Stimulated activated CD8-positive, alpha-beta memory T cell treated with anti-CD3 and anti-CD28 coated beads, Interleukin-4, amount 100 ng/mL, for 24 hours (primary cell): ENCODE measurements around the gene GEMIN2.
"Not testable (repeated sequence)": the region's sequence is repeated elsewhere in the genome, so short reads cannot be mapped to it uniquely, and the experiment has no call there.

Experiments used
- DNase-seq: peaks from one replicate; pipeline ENCODE4 v3.0.0-alpha.2; 2020; ENCODE audit warnings: low read depth

Gene GEMIN2, protein sequence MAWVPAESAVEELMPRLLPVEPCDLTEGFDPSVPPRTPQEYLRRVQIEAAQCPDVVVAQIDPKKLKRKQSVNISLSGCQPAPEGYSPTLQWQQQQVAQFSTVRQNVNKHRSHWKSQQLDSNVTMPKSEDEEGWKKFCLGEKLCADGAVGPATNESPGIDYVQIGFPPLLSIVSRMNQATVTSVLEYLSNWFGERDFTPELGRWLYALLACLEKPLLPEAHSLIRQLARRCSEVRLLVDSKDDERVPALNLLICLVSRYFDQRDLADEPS

DNA sequence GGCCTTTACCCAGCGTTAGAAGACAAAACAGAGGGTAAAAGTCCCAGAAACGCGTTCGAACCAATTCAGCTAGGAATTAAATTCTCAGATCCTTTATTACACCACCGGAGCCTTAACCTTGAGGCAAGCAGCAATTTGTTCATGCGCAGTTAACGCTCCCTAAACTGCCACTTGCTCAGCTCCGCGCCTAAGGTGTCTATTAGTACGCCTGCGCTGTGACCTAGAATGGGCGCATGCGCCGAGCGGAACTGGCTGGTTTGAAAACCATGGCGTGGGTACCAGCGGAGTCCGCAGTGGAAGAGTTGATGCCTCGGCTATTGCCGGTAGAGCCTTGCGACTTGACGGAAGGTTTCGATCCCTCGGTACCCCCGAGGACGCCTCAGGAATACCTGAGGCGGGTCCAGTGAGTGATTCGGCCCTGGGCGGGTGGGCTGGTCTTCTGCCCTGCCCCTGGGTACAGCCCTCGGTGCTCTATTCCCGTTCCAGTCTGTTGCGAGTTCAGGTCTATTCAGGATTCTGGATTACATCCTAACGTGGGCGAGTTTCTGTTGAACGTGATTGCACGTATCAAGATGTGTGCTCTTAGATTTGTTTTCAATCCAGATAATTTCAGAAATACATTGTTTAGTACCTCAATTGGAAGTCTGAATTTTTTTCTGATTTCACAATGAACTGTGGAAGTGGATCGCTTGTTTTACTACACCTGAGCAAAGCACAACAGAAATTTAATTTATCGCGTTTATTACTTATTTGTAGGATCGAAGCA, at the start of gene GEMIN2:
GEMIN2 (plus strand) TSS at position 251 of the 766 bp plus-strand sequence; CDS start at position 267, 16 bp downstream.
- peak; percentile 89 for DNase-seq

DNA sequence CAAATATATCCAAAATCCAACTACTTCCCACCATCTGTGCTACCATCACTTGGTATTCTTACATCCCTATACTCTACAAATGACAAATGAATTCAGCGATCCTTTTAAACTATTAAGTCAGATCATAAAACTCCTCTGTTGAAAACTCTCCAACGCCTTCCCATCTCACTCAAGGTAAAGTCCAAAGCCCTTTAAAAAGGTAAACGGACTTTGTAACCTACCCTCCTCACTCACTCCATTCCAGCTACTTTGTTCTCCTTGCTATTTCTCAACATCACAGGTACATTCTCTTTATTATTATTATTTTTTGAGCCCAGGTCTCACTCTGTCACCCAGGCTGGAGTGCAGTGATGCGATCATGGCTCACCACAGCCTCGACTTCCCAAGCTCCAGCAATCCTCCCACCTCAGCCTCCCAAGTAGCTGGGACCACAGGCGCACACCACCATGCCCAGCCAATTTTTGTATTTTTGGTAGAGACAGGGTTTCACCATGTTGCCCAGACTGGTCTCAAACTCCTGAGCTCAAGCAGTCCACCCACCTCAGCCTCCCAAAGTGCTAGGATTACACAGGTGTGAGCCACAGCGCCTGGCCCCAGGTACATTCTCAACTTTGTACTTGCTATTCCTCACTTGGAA, 44.8 kb upstream of the GEMIN2 start:
- DNase-seq = not testable (repeated sequence)

DNA sequence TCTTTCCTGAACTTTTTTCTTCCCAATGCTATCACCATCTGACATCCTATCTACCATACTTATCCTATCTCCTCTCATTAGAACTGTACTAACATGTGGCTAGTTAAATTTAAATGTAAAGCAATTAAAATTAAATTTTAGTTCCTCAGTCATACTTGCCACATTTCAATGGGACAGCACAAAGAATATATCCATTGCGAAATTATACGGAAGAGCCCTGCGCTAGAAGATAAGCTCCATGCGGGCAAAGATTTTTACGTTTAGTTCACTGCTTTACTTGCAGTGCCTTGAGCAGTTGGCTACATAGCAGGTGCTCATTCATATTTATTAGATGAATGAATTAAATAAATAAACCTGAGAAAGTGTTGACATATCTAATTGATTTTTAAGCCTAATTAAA, 44.2 kb upstream of the GEMIN2 start:
- DNase-seq = no peak

DNA sequence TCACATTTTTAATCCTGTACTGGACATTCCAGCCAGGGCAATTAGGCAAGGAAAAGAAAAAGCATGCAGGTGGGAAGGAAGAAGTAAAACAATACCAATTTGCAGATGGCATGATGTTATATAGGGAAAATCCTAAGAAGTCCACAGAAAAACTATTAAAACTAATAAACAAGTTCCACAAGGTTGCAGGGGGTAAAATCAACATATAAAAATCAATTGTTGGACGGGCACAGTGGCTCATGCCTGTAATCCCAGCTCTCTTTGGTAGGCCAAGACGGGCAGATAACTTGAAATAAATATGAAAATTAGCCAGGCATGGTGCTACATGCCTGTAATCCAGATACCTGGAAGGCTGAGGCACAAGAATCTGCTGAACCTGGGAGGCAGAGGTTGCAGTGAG, 43.0 kb upstream of the GEMIN2 start:
- DNase-seq = no peak

DNA sequence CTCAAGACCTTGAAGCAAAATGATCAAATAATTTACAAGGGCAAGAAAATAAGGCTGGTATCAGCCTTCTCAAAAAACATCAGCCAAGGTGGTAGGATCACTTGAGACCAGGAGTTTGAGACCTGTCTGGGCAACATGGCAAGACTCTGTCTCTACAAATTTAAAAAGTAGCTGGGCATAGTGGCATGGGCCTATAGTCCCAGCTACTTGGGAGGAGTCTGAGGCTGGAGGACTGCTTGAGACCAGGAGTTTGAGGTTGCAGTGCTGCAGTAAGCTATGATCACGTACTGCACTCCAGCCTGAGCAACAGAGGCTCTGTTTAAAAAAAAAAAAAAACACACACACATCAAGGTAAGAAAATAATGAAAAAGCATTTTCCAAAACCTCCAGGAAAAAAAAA, 33.2 kb upstream of the GEMIN2 start:
- no peak for DNase-seq

DNA sequence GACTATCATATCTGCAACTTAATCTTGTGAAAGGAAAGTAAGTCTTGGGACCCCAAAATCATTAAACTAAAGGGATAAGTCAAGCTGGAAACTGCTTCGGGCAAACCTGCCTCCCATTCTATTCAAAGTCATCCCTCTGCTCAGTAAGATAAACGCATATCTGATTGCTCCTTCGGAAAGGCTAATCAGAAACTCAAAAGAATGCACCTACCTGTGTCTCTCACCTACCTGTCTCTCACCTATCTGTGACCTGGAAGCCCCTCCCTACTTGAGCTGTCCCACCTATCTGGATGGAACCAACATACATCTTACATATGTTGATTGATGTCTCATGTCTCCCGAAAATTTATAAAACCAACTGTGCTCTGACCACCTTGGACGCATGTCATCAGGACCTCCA, 31.0 kb upstream of the GEMIN2 start:
- no peak for DNase-seq

DNA sequence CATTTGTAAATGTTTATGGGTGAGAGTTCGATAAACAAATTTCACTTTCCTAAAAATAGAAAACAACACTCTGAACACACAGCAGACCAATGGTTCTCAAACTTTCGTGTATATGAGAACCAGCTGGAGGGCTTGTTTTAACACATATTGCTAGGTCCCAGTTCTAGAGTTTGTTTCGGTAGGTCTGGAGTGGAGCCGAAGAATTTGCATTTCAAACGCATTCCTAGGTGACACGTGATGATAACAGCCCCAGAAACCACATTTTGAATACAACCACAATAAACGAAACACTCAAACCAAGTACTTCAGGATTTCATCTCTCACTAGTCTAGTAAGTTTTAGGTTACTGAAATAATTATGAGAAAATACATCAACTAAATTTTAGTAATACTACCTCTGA, 28.2 kb upstream of the GEMIN2 start:
- DNase-seq = no peak

DNA sequence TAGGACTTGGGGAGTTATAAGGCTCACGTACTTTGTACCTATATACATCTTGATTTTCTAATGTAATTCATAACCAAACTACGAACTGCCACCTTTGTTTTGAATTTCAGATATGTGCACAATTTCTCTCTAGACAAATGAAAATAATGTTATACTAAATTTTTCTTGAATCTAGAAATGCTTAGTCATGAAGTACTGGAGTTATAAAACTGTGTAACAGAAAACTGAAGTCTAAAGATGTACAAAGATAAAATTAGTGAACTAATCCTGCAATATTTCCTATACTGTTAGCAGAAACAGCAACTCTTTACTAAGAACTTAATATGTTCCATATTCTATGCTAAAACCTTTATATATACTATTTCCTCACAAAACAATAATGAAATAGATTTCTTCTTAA, 26.6 kb upstream of the GEMIN2 start:
- DNase-seq = no peak

DNA sequence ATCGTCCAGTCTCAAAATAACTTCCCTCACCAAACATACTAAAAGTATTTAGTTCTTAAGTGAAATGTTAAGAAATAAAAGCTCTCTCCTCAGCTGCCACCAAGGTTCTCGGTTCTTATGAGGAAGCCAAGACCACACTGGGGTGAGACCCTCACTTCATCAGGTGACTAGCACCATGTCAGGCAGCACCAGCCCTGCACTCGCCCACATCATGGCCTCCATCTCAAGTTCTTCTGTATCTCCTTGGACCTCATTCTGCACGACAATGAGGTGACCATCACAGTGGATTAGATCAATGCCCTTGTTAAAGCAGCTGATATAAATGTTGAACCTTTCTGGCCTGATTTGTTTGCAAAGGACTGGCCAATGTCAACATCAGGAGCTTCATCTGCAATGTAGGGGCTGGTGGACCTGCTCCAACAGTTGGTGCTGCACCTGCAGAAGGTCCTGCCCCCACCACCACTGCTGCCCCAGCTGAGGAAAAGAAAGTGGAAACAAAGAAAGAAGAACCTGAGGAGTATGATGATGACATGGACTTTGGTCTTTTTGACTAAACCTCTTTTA, 23.5 kb upstream of the GEMIN2 start:
- DNase-seq = no peak

DNA sequence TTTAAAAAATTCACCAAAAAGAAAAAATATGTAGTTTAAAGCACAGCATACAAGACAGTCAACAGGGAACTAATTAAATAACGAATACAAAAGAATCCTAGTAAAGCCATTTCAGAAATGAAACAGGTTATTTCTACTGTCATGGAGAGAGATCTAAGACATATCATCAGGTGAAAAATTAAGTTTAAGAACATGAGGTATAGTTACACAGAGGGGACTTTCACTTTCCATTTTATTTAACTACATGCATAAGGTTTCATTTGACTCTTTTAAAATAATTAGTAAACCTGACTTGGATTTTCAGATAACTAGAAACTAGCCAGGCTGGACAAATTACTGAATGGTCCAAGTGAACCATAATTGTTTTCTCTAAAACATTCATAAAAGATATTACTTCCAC, 22.4 kb upstream of the GEMIN2 start:
- no peak for DNase-seq

DNA sequence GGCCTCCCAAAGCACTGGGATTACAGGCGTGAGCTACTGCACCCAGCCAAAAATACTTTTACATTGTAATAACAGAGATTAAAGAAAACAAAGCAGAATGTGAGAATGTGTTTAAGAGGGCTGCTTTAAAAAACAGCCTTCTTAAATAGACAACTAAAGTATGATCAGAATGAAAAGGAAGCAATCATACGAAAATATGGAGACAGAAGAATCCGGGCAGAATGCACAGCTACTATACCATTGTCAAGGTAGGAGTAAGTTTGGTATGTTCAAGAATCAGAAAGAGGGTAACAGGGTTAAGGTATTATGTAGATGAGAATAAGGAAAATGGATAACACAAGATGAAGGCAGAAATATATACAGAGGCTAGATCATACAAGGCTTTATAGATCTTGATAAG, 19.6 kb upstream of the GEMIN2 start:
- DNase-seq = no peak

DNA sequence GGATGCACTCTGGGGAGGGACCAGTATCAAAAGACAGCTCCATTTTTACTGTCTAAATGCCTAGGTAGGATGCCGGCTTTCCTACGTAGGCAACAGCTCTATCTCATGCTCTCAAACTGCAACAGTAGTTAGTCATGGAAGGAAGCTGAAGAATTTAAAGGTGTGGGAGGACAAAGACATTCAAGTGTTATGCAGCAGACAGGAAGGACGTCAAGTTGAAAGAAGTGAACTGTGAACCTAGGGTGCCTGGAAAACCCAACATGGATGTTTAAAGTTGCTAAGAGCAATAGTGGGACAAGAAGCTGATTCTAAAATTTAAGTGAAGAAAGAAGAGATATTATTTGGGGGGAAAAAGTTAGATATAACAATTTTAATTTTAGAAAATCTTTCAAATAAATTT, 17.0 kb upstream of the GEMIN2 start:
- DNase-seq = no peak

DNA sequence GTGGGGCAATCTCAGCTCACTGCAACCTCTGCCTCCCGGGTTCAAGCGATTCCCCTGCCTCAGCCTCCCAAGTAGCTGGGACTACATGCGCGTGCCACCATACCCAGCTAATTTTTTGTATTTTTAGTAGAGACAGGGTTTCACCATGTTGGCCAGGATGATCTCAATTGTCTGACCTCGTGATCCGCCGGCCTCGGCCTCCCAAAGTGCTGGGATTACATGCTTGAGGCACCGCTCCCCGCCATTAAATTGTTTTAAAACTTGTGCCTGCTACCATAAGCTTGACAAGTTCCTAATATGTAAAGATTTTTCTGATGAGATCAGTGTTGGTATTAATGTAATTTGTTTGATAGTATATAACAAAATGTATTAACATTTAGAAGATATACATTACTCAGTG, 14.9 kb upstream of the GEMIN2 start:
- not testable (repeated sequence) for DNase-seq

DNA sequence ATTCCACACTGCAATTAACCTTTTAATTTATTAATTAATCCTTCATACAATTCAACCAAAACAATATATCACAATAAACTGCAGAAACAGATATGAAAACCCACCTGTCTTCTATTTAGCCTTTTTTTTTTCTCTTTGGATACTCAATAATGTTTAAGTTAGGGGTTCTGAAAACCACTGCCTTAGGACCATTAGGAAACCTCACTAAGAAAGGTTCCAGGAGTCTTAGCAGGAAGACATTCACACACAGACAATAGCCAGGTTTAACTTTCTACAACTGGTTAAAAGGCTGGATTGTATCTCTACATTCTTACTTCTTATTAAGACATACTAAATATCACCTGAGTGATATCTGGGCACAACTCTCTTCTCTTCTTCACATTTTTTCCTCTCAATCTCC, 14.4 kb upstream of the GEMIN2 start:
- DNase-seq = no peak

DNA sequence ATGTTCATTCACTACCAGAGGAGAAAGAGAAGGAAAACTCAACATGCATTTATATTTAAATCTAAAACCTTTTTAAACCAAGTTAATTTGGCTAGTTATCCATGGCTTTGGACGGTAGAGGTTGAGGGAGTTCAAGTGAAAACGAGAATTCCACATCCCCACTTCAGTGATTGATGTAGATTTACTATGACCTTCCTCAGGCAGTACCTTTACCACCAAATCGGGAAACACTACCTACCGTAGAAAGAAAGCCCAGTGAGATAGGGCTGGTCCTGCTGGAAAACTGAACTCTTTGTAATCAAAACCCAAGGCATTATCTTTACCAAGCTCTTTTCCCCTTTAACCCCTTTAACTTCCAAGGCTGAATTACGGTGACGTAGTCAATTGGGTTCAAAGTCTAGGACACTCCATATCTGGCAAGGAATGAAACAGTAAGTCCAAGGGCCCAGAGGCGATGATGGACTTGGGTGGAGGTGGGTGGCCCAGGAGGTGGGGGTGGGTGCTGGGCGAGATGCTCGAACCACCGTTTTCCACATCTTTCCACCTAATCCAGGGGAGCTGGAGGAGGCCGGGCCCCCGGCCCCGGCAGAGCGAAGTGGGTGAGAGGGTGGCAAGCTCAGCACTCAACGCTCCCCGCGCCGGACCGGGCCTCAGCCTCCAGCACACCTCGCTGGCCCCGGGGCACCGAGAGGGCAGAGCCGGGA, 11.7 kb upstream of the GEMIN2 start:
- no peak for DNase-seq

DNA sequence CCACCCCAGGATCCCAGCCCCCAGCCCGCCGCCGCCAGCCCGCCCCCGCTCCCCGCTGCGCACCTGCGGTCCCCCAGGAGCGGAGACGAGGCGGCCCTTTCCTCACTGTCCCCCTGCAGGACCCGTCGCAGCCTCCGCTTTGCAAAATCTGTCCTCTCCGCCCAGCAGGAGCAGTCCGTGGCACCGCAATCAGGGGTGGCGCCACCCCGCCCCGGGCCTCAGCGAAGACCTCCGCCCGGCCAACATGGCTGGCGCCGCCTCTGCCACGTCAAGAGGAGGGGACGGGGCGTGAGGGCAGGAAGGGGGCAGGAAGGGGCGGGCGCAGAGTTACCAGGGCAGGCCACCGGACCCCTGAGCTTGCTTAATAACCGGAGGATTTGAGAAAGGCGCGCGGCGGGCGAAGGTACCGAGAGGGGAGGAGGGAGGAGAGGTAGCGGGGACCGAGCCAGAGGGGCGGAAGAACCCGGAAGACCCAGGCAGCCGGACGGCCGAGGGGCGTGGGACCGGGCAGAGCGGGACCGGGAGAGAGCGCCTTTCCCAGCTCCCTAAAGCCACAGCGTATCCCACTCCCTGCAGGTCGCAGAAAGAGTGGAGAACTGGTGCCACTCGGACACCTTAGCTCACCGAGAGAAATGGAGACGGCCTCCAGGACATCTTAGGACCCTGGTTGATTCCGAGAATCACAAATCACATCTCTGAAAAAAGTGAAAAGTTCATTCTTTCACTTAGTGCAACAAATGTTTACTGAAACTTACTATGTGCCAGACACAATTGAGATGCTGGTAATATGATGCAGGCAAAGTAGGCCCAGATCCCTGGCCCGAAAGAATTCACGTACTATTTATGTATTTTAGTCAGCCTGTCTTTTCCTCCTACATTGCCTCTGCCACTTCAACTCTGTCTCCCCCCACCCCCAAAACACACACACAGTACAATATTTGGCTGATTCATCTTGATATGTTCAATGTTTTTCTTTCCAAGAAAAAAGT, 10.9 kb upstream of the GEMIN2 start, which contains the start of gene SEC23A:
SEC23A (minus strand) TSS at position 267 of the 989 bp plus-strand sequence. CDS start 7,117 bp downstream, outside the sequence.
- peak; percentile 78 for DNase-seq

DNA sequence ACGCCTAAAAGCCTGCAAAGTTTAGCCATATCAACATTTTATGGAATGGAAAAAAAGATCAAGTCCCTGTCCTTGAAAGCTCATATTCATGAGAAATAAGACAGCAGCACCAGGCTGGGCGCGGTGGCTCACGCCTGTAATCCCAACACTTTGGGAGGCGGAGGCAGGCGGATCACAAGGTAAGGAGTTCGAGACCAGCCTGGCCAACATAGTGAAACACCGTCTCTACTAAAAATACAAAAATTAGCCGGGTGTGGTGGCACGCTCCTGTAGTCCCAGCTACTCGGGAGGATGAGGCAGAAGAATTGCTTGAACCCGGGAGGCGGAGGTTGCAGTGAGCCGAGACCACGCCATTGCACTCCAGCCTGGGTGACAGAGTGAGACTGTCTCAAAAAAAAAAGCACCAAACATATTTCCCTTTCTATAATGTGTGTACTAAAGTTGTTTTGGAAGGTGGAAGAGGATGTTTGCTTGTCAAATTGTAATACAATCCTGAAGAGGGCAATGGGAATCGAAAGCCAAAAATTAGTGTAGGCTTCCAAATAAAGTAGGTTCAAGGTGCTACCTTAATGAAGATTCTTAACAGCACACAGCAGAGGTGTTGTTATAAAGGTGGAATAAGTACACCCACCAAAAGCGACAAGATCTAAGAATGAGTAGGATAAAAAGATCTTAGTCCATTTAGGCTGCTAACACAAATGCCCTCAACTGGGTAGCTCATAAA, 9.9 kb upstream of the GEMIN2 start:
- not testable (repeated sequence) for DNase-seq

DNA sequence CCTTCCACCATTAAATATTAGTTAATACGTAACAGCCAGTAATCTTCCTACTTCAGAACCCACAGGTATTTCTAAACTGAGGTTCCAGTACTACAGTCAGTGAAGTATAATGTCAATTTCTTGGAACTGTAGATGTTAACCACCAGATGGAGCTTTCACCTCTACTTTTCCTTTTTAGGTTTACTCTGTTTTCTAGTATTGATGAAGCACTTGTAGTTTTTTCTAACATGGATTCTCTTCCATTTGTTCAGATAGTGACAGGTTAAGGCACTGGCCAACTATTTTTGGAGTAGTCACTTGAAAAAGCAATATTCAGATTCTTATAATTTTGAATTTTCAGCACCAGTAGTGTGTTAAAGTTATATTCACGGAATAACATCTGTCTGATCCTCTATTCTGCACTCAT, 6.5 kb upstream of the GEMIN2 start:
- DNase-seq = no peak

DNA sequence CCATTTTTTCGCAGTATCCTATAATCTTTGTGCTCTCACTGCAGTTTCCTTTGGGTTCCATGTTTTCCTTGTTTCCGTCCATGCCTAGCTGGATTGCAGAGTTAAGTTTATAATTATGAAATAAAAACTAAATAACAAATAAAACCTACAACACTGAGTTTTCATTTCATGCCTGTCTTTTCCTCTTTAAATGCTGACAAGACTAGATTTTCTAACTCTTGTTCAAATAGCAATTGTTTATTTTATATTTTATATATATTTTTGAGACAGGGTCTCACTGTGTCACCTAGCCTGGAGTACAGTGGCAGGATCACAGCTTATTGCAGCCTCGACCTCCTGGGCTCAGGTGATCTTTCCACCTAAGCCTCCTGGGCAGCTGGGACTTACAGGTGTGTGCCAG, 5.3 kb upstream of the GEMIN2 start:
- no peak for DNase-seq
